HCT116 (cell line): ENCODE results near the gene RPS6KL1. TPM values are rescaled to one million over a fixed set of nuclear protein-coding genes. Genes with fewer than 3 reads are reported as not detected.

Source experiments
- ATAC-seq: fragments of 200-7000 bp; cut with Tn5 transposase; 2 replicates; pipeline ENCODE4 v1.9.1; 2020; ENCODE audit warnings: mild to moderate bottlenecking, moderate library complexity
- BruUV-seq: library from RNA; stranded (reverse); fragments of 400-500 nt; replicated peaks from 2 replicates; lab custom pipeline; 2021; lab: Mats Ljungman, UMichigan
- CTCF ChIA-PET: fragments of 300-600 bp; sonication (Branson Sonifier 250); formaldehyde crosslinking; loops from one replicate; lab custom pipeline; 2021; ENCODE audit warnings: antibody characterized with exemption; lab: Charles Lee
- POLR2A ChIA-PET: fragments of 300-600, 350-600 bp; sonication (Branson Sonifier 250); formaldehyde crosslinking; loops from one replicate; lab custom pipeline; 2021; ENCODE audit warnings: antibody characterized with exemption; lab: Charles Lee
- RAD21 ChIA-PET, 2 experiments: fragments of 300-600 bp; sonication (Branson Sonifier 250); formaldehyde crosslinking; loops; one replicate each; lab custom pipeline; 2023; ENCODE audit warnings: low total read pairs in 2 of 2; ENCODE audit not compliant: uncharacterized antibody in 2 of 2, unreplicated experiment in 2 of 2, low non-redundant PET in 1 of 2; lab: Charles Lee
- DNase-seq: peaks from one replicate; pipeline ENCODE4 v3.0.0-alpha.2; 2010; ENCODE audit warnings: low read depth, low spot score
- H2AFZ ChIP-seq: fragments of 200-600 bp; shearing (Covaris generic), sonication (generic); 2 replicates; pipeline ENCODE4 v1.6.1; 2017; ENCODE audit warnings: low read depth, mixed run types, mixed read lengths, antibody characterized with exemption, low read length; ENCODE audit not compliant: poor library complexity, severe bottlenecking
- H3K27ac ChIP-seq: 2 replicates; pipeline ENCODE4 v1.5.1; 2012; ENCODE audit warnings: low read depth, low read length
- H3K27me3 ChIP-seq: fragments of 200-600 bp; sonication (generic); 2 replicates; pipeline ENCODE4 v1.6.1; 2016; ENCODE audit warnings: mixed run types, low read length, mixed read lengths; ENCODE audit not compliant: insufficient read depth
- H3K36me3 ChIP-seq, 2 experiments: fragments of 200-500 bp in 1 of 2; fragments of 200-600 bp in 1 of 2; sonication (Bioruptor generic) in 1 of 2; sonication (generic) in 1 of 2; 2 replicates each; pipeline versions ENCODE4 v1.5.1 to v1.6.1; 2014 to 2016; ENCODE audit warnings: low read length in 2 of 2, inconsistent platforms in 1 of 2, mixed read lengths in 1 of 2, mixed run types in 1 of 2; ENCODE audit not compliant: insufficient read depth in 2 of 2, control insufficient read depth in 1 of 2
- H3K4me1 ChIP-seq, 2 experiments: fragments of 200-600 bp in 1 of 2; sonication (generic) in 1 of 2; 2 replicates each; pipeline versions ENCODE4 v1.5.1 to v1.6.1; 2012 to 2017; ENCODE audit warnings: low read length in 2 of 2, inconsistent platforms in 1 of 2, mild to moderate bottlenecking in 1 of 2, mixed read lengths in 1 of 2, mixed run types in 1 of 2, moderate library complexity in 1 of 2; ENCODE audit not compliant: insufficient read depth in 2 of 2, control insufficient read depth in 1 of 2
- H3K4me2 ChIP-seq: fragments of 200-600 bp; sonication (generic); 2 replicates; pipeline ENCODE4 v1.6.1; 2017; ENCODE audit warnings: mixed run types, low read length, mixed read lengths
- H3K4me3 ChIP-seq, 2 experiments: fragments of 200-600 bp in 1 of 2; sonication (generic) in 1 of 2; replicated peaks in 1 of 2; 2 replicates each; pipeline ENCODE4 v1.5.1; 2011 to 2016; ENCODE audit warnings: low read length in 2 of 2, control low read depth in 1 of 2, low read depth in 1 of 2, mild to moderate bottlenecking in 1 of 2, mixed read lengths in 1 of 2, mixed run types in 1 of 2
- H3K79me2 ChIP-seq: fragments of 200-600 bp; sonication (generic); 2 replicates; pipeline ENCODE4 v1.6.1; 2017; ENCODE audit warnings: mild to moderate bottlenecking, mixed run types, low read length, moderate library complexity, mixed read lengths; ENCODE audit not compliant: insufficient read depth
- H3K9ac ChIP-seq: fragments of 200-600 bp; sonication (generic); 2 replicates; pipeline ENCODE4 v1.6.1; 2016; ENCODE audit warnings: low read length, mixed read lengths
- H3K9me2 ChIP-seq: fragments of 200-600 bp; sonication (generic), shearing (Covaris generic); 2 replicates; pipeline ENCODE4 v1.6.1; 2017; ENCODE audit warnings: mixed run types, mild to moderate bottlenecking, moderate library complexity; ENCODE audit not compliant: insufficient read depth
- H3K9me3 ChIP-seq, 2 experiments: fragments of 200-500 bp in 1 of 2; fragments of 200-600 bp in 1 of 2; sonication (Bioruptor generic) in 1 of 2; sonication (generic) in 1 of 2; 2 replicates each; pipeline ENCODE4 v1.6.1; 2014 to 2017; ENCODE audit warnings: low read length in 2 of 2, mixed read lengths in 2 of 2, inconsistent platforms in 1 of 2, low read depth in 1 of 2, mild to moderate bottlenecking in 1 of 2, mixed run types in 1 of 2, moderate library complexity in 1 of 2; ENCODE audit not compliant: control insufficient read depth in 1 of 2, insufficient read depth in 1 of 2
- H4K20me1 ChIP-seq: fragments of 200-600 bp; sonication (generic), shearing (Covaris generic); 2 replicates; pipeline ENCODE4 v1.6.1; 2017; ENCODE audit warnings: mixed run types, mild to moderate bottlenecking, moderate library complexity; ENCODE audit not compliant: insufficient read depth
- CBX3 ChIP-seq: IDR thresholded peaks from 2 replicates; pipeline ENCODE4 v1.6.1; 2012; ENCODE audit warnings: low read depth
- CEBPB ChIP-seq: IDR thresholded peaks from 2 replicates; pipeline ENCODE4 v1.6.1; 2012; ENCODE audit warnings: low read depth
- EGR1 ChIP-seq: IDR thresholded peaks from 2 replicates; pipeline ENCODE4 v1.6.1; 2012; ENCODE audit warnings: low read depth
- ELF1 ChIP-seq: IDR thresholded peaks from 2 replicates; pipeline ENCODE4 v1.6.1; 2012; ENCODE audit warnings: low read depth, borderline replicate concordance
- EZH2phosphoT487 ChIP-seq: fragments of 200-600 bp; IDR thresholded peaks from 2 replicates; pipeline ENCODE4 v1.6.1; 2018; ENCODE audit warnings: antibody characterized with exemption, borderline replicate concordance
- FOSL1 ChIP-seq: IDR thresholded peaks from 2 replicates; pipeline ENCODE4 v1.6.1; 2012; ENCODE audit warnings: low read depth
- JUND ChIP-seq: IDR thresholded peaks from 2 replicates; pipeline ENCODE4 v1.6.1; 2012
- POLR2A ChIP-seq: IDR thresholded peaks from 2 replicates; pipeline ENCODE4 v1.7.0; 2011; ENCODE audit warnings: borderline replicate concordance; ENCODE audit not compliant: insufficient read depth, insufficient read length; ENCODE audit errors: extremely low read depth
- RAD21 ChIP-seq: IDR thresholded peaks from 2 replicates; pipeline ENCODE4 v1.6.1; 2012; ENCODE audit warnings: low read depth, mild to moderate bottlenecking
- SIN3A ChIP-seq: IDR thresholded peaks from 2 replicates; pipeline ENCODE4 v1.6.1; 2012; ENCODE audit warnings: low read depth
- SP1 ChIP-seq: IDR thresholded peaks from 2 replicates; pipeline ENCODE4 v1.6.1; 2012; ENCODE audit warnings: low read depth
- SRF ChIP-seq: IDR thresholded peaks from 2 replicates; pipeline ENCODE4 v1.6.1; 2012; ENCODE audit warnings: low read depth
- TCF7L2 ChIP-seq: IDR thresholded peaks from 2 replicates; pipeline ENCODE4 v1.7.0; 2011; ENCODE audit warnings: borderline replicate concordance, inconsistent platforms; ENCODE audit not compliant: insufficient read depth, insufficient read length; ENCODE audit errors: extremely low read depth
- YY1 ChIP-seq: IDR thresholded peaks from 2 replicates; pipeline ENCODE4 v1.6.1; 2011; ENCODE audit warnings: low read length, low read depth, moderate library complexity, mild to moderate bottlenecking; ENCODE audit not compliant: insufficient replicate concordance; ENCODE audit errors: extremely low read depth
- ZFX ChIP-seq: fragments of 450-650 bp; IDR thresholded peaks from 2 replicates; pipeline ENCODE4 v1.6.1; 2017
- intact Hi-C: fragments of 100-400 bp; cut with micrococcal nuclease; formaldehyde crosslinking; loops from 2 replicates; pipeline ENCODE4 v1.10.0; 2022
- total RNA-seq: library from RNA; stranded (reverse); gene quantifications from one replicate; pipeline ENCODE4 v1.2.1, GENCODE V29; 2021; ENCODE audit not compliant: unreplicated experiment
- TF ChIP-seq, protein P1 (sequence below): IDR thresholded peaks from 2 replicates; pipeline ENCODE4 v1.6.1; 2011; ENCODE audit warnings: mild to moderate bottlenecking, low read length, moderate library complexity; ENCODE audit not compliant: insufficient replicate concordance; ENCODE audit errors: extremely low read depth

Gene RPS6KL1
- total RNA-seq, 1 experiment from 2014 or later = 6.7 TPM

DNA sequence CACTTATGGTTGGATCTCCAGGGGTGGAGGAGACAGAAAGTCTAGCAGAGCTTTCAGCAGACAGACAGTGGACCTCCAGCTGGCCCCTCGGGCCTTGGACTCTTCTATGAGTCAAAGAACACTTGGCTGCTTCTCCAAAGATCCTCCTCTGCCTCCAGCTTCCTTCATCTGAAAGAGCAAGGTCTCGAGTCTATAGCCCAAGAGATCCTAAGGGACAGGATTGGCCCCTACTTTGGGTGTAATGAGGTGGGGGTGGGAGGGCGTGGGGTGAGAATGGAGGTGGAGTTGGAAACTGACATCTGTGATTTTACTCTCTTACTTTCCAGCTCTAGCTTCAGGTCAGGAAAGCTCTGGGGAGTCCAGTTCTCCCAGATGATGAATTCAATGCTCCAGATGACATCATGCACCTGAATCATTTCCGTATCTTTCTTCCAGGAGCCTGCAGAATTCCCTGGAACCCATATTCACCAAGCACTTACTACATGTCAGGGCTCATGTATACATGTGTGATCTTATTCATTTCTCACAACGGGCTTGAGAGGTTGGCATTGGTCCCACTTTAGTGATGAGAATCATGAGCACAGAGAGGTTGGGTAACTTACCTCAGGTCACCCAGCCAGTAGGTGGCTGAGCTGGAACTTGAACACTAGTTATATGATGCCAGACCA is 42.6 kb upstream of the RPS6KL1 start:
- no peak overlapping the region for H3K9ac ChIP-seq
- intact Hi-C loops = no loop called here
- POLR2A ChIA-PET = interaction anchor here (1.7 kb wide), 1 partner anchor 11 kb away, joined by 8 read pairs; the partner anchor contains the start of gene PGF

DNA sequence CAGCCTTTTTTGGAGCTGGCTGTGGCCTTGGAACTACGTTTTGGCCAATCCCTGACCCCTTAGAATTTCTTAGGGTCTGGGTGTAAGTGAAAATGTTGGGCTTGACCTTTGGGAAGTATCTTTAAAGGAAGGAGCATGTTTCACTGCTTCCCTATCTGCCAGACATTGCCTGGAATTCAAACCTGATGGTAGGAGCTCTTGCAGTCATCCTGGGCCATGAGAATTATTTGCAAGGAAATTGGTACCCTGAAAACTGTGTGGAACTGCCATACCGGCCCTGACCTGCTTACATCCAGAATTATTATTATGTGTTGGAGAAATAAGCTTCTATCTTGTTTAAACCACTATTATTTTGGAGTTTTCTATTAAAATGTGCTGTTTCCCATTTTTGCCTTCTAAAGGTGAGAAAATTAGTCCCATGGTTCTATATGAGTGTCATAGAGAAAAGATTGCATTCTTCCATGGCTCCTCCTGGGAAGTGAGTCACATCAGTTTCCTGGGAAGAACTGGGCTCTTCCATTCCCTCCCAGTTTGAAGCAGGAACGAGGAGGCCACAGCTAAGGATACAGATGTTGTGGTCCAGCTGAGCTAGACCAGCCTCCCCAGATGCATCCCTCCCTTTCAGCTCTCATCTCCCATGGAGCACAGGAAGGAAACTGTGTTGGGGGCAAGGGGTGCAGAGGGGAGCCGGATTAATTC is 41.9 kb upstream of the RPS6KL1 start:
- POLR2A ChIA-PET = interaction anchor here (1.7 kb wide), 1 partner anchor 10 kb away, joined by 8 read pairs; the partner anchor contains the start of gene PGF
- Histone ChIP-seq H3K9ac (no peak overlapping the region), H3K27ac (no peak overlapping the region)

More for the DNA sequence above, 42.6 kb upstream of the RPS6KL1 start:
- no peaks in the 10 kb centered on the region for H4K20me1 ChIP-seq
- no peak overlapping the region for H3K4me3 ChIP-seq
- H3K79me2 ChIP-seq = no peaks in the 10 kb centered on the region
- H3K27me3 ChIP-seq = no peaks in the 10 kb centered on the region
- H3K4me2 ChIP-seq = no peak overlapping the region
- no peaks in the 10 kb centered on the region for H3K4me1 ChIP-seq
- ATAC-seq = no peak
- H2AFZ ChIP-seq = no peak overlapping the region
- BruUV-seq = no TSS peak
- no peak for TF ChIP-seq TCF7L2
- TF ChIP-seq EZH2phosphoT487 = no peak
- TF ChIP-seq ELF1 = no peak
- no peak for TF ChIP-seq FOSL1
- TF ChIP-seq SP1 = no peak
- TF ChIP-seq RAD21 = no peak
- no peak for TF ChIP-seq POLR2A
- no peak for TF ChIP-seq SIN3A
- TF ChIP-seq SRF = no peak
- TF ChIP-seq EGR1 = no peak
- TF ChIP-seq CEBPB = no peak
- TF ChIP-seq YY1 = no peak
- no peak for TF ChIP-seq ZFX
- RAD21 ChIA-PET = no interaction called here
- no peak for DNase-seq
- H3K9me3 ChIP-seq = no peaks in the 10 kb centered on the region
- no peaks in the 10 kb centered on the region for H3K36me3 ChIP-seq
- no peaks in the 10 kb centered on the region for H3K9me2 ChIP-seq
- CTCF ChIA-PET = interaction anchor here (1.3 to 1.4 kb wide), 2 partner anchors 19 to 21 kb away, joined by 4 to 5 read pairs; no protein-coding TSS in a partner anchor
- H3K27ac ChIP-seq = no peak overlapping the region

More for the DNA sequence above, 41.9 kb upstream of the RPS6KL1 start:
- intact Hi-C loops = no loop called here
- no peak for TF ChIP-seq JUND
- no peak for TF ChIP-seq SRF
- no peak for TF ChIP-seq TCF7L2
- no peak for TF ChIP-seq CBX3
- TF ChIP-seq CEBPB = no peak
- TF ChIP-seq, protein P1, sequence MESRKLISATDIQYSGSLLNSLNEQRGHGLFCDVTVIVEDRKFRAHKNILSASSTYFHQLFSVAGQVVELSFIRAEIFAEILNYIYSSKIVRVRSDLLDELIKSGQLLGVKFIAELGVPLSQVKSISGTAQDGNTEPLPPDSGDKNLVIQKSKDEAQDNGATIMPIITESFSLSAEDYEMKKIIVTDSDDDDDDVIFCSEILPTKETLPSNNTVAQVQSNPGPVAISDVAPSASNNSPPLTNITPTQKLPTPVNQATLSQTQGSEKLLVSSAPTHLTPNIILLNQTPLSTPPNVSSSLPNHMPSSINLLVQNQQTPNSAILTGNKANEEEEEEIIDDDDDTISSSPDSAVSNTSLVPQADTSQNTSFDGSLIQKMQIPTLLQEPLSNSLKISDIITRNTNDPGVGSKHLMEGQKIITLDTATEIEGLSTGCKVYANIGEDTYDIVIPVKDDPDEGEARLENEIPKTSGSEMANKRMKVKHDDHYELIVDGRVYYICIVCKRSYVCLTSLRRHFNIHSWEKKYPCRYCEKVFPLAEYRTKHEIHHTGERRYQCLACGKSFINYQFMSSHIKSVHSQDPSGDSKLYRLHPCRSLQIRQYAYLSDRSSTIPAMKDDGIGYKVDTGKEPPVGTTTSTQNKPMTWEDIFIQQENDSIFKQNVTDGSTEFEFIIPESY = no peak
- TF ChIP-seq EGR1 = no peak
- TF ChIP-seq ZFX = no peak
- no peak for TF ChIP-seq SIN3A
- TF ChIP-seq YY1 = no peak
- TF ChIP-seq RAD21 = no peak
- DNase-seq (no peak), ATAC-seq (no peak)
- H3K36me3 ChIP-seq = no peaks in the 10 kb centered on the region
- RAD21 ChIA-PET = no interaction called here
- H3K79me2 ChIP-seq = no peaks in the 10 kb centered on the region
- no peaks in the 10 kb centered on the region for H3K27me3 ChIP-seq
- CTCF ChIA-PET = interaction anchor here (1.1 to 1.4 kb wide), 3 partner anchors 19 to 104 kb away, joined by 4 to 5 read pairs (median 4); no protein-coding TSS in a partner anchor
- H3K9me2 ChIP-seq = no peaks in the 10 kb centered on the region
- H3K4me3 ChIP-seq = no peak overlapping the region
- BruUV-seq = no TSS peak
- H3K9me3 ChIP-seq = no peaks in the 10 kb centered on the region
- no peak overlapping the region for H3K4me2 ChIP-seq
- no peaks in the 10 kb centered on the region for H3K4me1 ChIP-seq
- no peak overlapping the region for H2AFZ ChIP-seq
- H4K20me1 ChIP-seq = no peaks in the 10 kb centered on the region
